GM12872 (cell line): ENCODE results near the gene PCDHGC5.

Experiments
- TF ChIP-seq, protein P1 (sequence below): IDR thresholded peaks from 3 replicates; pipeline ENCODE4 v1.5.1; 2011; ENCODE audit warnings: low read depth, mild to moderate bottlenecking, low read length, moderate library complexity; ENCODE audit not compliant: insufficient read depth

Gene PCDHGC5

GRCh38 chr5:141488591-141489561 is at the start of gene PCDHGC5:
Gene PCDHGC5, plus strand, starts transcription at chr5:141489081. Its CDS starts 160 bp downstream, at chr5:141489241.
- TF ChIP-seq, protein P1, sequence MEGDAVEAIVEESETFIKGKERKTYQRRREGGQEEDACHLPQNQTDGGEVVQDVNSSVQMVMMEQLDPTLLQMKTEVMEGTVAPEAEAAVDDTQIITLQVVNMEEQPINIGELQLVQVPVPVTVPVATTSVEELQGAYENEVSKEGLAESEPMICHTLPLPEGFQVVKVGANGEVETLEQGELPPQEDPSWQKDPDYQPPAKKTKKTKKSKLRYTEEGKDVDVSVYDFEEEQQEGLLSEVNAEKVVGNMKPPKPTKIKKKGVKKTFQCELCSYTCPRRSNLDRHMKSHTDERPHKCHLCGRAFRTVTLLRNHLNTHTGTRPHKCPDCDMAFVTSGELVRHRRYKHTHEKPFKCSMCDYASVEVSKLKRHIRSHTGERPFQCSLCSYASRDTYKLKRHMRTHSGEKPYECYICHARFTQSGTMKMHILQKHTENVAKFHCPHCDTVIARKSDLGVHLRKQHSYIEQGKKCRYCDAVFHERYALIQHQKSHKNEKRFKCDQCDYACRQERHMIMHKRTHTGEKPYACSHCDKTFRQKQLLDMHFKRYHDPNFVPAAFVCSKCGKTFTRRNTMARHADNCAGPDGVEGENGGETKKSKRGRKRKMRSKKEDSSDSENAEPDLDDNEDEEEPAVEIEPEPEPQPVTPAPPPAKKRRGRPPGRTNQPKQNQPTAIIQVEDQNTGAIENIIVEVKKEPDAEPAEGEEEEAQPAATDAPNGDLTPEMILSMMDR = no peak

DNA sequence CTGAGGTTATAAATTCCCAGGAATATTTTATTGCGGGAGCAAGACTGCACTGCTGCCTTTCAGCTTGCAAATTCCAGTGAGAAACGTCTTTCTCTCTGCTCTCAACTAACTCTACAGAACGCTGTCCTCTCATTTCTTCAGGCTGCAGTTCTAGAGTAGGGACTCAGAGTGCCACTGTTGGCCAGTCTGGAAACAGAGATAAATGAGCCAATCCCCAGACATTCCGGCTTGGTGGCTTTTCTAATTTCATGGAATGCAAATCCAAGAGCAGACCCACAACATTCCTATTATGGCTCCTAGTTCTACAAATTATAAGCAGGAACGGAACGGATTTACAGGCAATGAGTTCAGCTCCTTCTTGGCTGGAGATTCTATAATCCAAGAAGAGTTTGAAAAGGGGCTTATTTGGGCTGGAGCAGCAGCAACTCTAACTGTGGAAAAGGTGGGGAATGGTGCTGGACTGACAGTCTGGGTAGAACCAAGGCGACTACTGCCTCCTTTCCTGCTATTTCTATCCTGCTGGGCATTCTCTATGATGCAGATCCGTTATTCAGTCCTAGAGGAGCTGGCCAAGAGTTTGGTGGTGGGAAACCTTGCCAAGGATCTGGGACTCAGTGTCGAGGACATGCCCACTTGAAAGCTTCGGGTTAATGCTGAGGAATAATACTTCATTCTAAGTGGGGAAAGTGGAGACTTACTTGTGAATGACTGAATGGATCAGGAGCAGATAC is 49.3 kb upstream of the PCDHGC5 start:
- TF ChIP-seq, protein P1 = no peak

DNA sequence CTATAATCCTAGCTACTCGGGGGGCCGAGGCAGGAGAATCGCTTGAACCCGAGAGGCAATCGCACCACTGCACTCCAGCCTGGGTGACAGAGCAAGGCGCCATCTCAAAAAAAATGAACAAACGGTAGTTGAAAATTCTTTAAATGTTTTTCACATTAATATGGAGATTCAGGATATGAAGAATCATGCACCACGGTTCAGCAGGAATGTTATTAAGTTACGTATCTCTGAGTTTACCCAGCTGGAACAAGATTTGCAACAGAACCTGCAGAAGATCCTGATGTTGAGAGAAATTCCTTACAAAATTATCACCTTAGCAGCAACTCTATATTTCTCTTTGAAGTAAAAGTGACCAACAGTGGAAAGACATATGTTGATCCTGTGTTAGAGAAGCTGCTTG is 48.5 kb upstream of the PCDHGC5 start:
- TF ChIP-seq, protein P1 = no peak

DNA sequence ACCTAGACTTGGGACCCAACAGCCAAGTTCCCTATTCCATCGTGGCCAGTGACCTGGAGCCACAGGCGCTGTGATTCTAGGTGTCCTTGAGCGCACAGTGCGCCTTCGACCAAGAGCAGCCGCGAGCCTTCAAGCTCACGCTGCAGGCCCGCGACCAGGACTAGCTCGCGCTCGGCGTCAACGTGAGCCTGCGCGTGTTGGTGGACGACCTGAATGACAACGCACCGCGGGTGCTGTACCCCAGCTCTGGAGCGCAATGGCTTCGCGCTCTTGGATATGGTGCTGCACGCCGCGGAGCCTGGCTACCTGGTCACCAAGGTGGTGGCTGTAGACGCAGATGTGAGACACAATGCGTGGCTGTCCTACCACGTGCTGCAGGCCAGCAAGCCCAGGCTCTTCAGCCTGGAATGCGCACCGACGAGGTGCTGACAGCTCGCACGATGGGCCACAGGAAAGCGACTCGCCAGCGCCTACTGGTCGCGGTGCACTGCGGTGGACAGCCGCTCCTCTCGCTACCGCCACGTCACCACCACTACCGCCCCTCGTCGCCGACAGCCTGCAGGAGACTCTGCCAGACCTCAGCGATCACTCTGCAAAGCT is 47.2 kb upstream of the PCDHGC5 start:
- TF ChIP-seq, protein P1 = no peak

GRCh38 chr5:141465351-141465750 is 23.5 kb upstream of the PCDHGC5 start:
- TF ChIP-seq, protein P1 = no peak

GRCh38 chr5:141475625-141476131 is 13.2 kb upstream of the PCDHGC5 start, which contains the start of gene PCDHGC3:
Gene PCDHGC3, plus strand, starts transcription at chr5:141475966. Its CDS starts 151 bp downstream, at chr5:141476117.
- TF ChIP-seq, protein P1 = peak; percentile 63
